Adrenal gland (tissue), 12 donors: Measurements from ENCODE around the gene HECTD1. TPM values are rescaled to one million over a fixed set of nuclear protein-coding genes. Genes with fewer than 3 reads are reported as not detected.
A peak's percentile ranks its signal among the peaks of the same experiment; 100 is the strongest.

ENCODE experiments used
- DNase-seq, 7 donors: peaks; one replicate each; pipeline ENCODE4 v3.0.0-alpha.2; 2019 to 2020
- H3K27ac ChIP-seq, 5 donors: fragments of 200-600 bp; sonication (generic) in 4 of 5; 1 replicate in 3 of 5; 2 replicates in 2 of 5; pipeline versions ENCODE4 v1.5.1 to v1.8.0; 2016 to 2020; ENCODE audit warnings: mild to moderate bottlenecking in 1 of 5
- H3K27me3 ChIP-seq: fragments of 200-600 bp; 2 replicates; pipeline ENCODE4 v1.8.0; 2021
- H3K36me3 ChIP-seq, 2 donors: fragments of 200-600 bp; replicated peaks in 1 of 2; 1 replicate in 1 of 2; 2 replicates in 1 of 2; pipeline versions ENCODE4 v1.5.1 to v1.8.0; 2018 to 2022
- H3K4me1 ChIP-seq, 2 donors: fragments of 200-600 bp; replicated peaks in 1 of 2; 1 replicate in 1 of 2; 2 replicates in 1 of 2; pipeline versions ENCODE4 v1.5.1 to v1.8.0; 2018 to 2021
- H3K4me3 ChIP-seq, 4 donors: fragments of 200-600 bp; sonication (generic) in 3 of 4; one replicate each; pipeline ENCODE4 v1.5.1; 2016 to 2018
- H3K9me3 ChIP-seq, 3 donors: fragments of 200-600 bp; sonication (generic) in 1 of 3; replicated peaks in 1 of 3; 1 replicate in 2 of 3; 2 replicates in 1 of 3; pipeline versions ENCODE4 v1.5.1 to v1.8.0; 2016 to 2021
- CTCF ChIP-seq, 6 experiments: fragments of 450-650 bp in 4 of 6; fragments of 200-600 bp in 2 of 6; sonication (generic) in 1 of 6; IDR thresholded peaks; 1 replicate in 5 of 6; 2 replicates in 1 of 6; pipeline versions ENCODE4 v1.5.1 to v1.8.0; 2016 to 2021; ENCODE audit warnings: antibody characterized with exemption in 6 of 6, mild to moderate bottlenecking in 2 of 6, moderate library complexity in 1 of 6
- POLR2A ChIP-seq, 2 donors: fragments of 450-650 bp; IDR thresholded peaks; one replicate each; pipeline ENCODE4 v1.6.1; 2017; ENCODE audit warnings: antibody characterized with exemption in 2 of 2, mild to moderate bottlenecking in 2 of 2, moderate library complexity in 1 of 2
- WGBS, 4 donors: extraction: QIAGEN DNeasy Blood & Tissue Kit in 2 of 4; methylation state at CpG; one replicate each; pipeline versions ENCODE4 v1.1.5 to v1.1.7; 2013 to 2017; 5-methylcytosine and 5-hydroxymethylcytosine counted together
- intact Hi-C, 2 donors: fragments of 100-400 bp; cut with DNase I; formaldehyde crosslinking; loops; one replicate each; pipeline versions ENCODE4 v1.14.1 to v1.15.0; 2022 to 2023
- polyA plus RNA-seq, 3 donors: library from polyadenylated mRNA; stranded (reverse); fragments of 200-250 nt in 2 of 3; fragments of 350-450 nt in 1 of 3; fragmentation: Illumina TruSeq in 1 of 3; extraction: RNeasy Lipid Tissue Mini Kit (QIAGEN cat#74804) in 1 of 3; gene quantifications; one replicate each; pipeline ENCODE4 v1.2.3, GENCODE V29; 2013 to 2014
- total RNA-seq, 9 donors: library from RNA; depleted of rRNA in 4 of 9; stranded (reverse); fragments of >200 nt in 4 of 9; fragments of 120-200 nt in 1 of 9; fragmentation: NEBNext Ultra II Directional in 1 of 9; extraction: Animal tissue kit (Norgen Biotek cat#: 25700) in 1 of 9; gene quantifications; one replicate each; pipeline versions ENCODE4 v1.1.0 to v1.2.4, GENCODE V29; 2013 to 2023
- donor health status: healthy with polysubstance abuse.
- donor health status: Bipolar disorder and iron deficiency.
- donor health status: DM: yes; HTN: yes; CAD: no.
- donor health status: DM: no; HTN: no; CAD: no.
- donor health status: DM: no; HTN: no; CAD: no.
- donor health status: DM: yes; HTN: yes; CAD: no.

Gene HECTD1
- total and polyA plus RNA-seq, 12 donors = 77.1 to 309 (median 185) TPM

- TF ChIP-seq CTCF (IDR thresholded peaks at IDR 0.05) (no peak), POLR2A (IDR thresholded peaks at IDR 0.05) (no peak)
- Histone ChIP-seq H3K27ac (peak overlapping the region in 1 of 5 donors; percentile 62), H3K9me3 (no peaks in the 10 kb centered on the region), H3K4me1 (no peaks in the 10 kb centered on the region), H3K36me3 (no peaks in the 10 kb centered on the region), H3K27me3 (no peaks in the 10 kb centered on the region), H3K4me3 (peak overlapping the region in 1 of 4 donors; percentile 28)
- DNase-seq = peak; percentile 36 to 88 (median 80)
- intact Hi-C loops = no loop called here
- WGBS, 4 donors = 54 to 62% (median 59%) methylated on average over 17 of the region's 17 CpGs
Measured at GRCh38 chr14:31229638-31230572, 22.3 kb upstream of the HECTD1 start.

GRCh38 chr14:31229009-31229408 is 21.4 kb upstream of the HECTD1 start:
- H3K27me3 ChIP-seq = no peaks in the 10 kb centered on the region
- no peaks in the 10 kb centered on the region for H3K4me1 ChIP-seq
- peak overlapping the region in 1 of 5 donors; percentile 32 for H3K27ac ChIP-seq
- H3K36me3 ChIP-seq = no peaks in the 10 kb centered on the region
- TF ChIP-seq CTCF (IDR thresholded peaks at IDR 0.05) (no peak), POLR2A (IDR thresholded peaks at IDR 0.05) (no peak)
- intact Hi-C loops = no loop called here
- no peak for DNase-seq
- no peaks in the 10 kb centered on the region for H3K9me3 ChIP-seq
- no peak overlapping the region for H3K4me3 ChIP-seq

GRCh38 chr14:31228533-31228932 is 20.9 kb upstream of the HECTD1 start:
- DNase-seq = no peak
- TF ChIP-seq POLR2A (IDR thresholded peaks at IDR 0.05) = no peak
- TF ChIP-seq CTCF (IDR thresholded peaks at IDR 0.05) = no peak
- Histone ChIP-seq H3K27me3 (no peaks in the 10 kb centered on the region), H3K4me3 (no peak overlapping the region), H3K36me3 (no peaks in the 10 kb centered on the region), H3K27ac (no peak overlapping the region), H3K4me1 (no peaks in the 10 kb centered on the region), H3K9me3 (no peaks in the 10 kb centered on the region)
- intact Hi-C loops = no loop called here

- H3K9me3 ChIP-seq = no peaks in the 10 kb centered on the region
- H3K4me3 ChIP-seq = no peak overlapping the region
- no peaks in the 10 kb centered on the region for H3K27me3 ChIP-seq
- H3K36me3 ChIP-seq = no peaks in the 10 kb centered on the region
- H3K4me1 ChIP-seq = no peaks in the 10 kb centered on the region
- H3K27ac ChIP-seq = no peak overlapping the region
- WGBS, 4 donors = 73 to 91% (median 82%) methylated on average over 1 of the region's 1 CpG
- intact Hi-C loops = no loop called here
- DNase-seq = no peak
- TF ChIP-seq CTCF (IDR thresholded peaks at IDR 0.05) = no peak
- TF ChIP-seq POLR2A (IDR thresholded peaks at IDR 0.05) = no peak
Measured at GRCh38 chr14:31224808-31225207, 17.2 kb upstream of the HECTD1 start.
